Progenitor cell of endocrine pancreas (in vitro differentiated cells): Measurements from ENCODE around the gene INPP4A. TPM values are rescaled to one million over a fixed set of nuclear protein-coding genes. Genes with fewer than 3 reads are reported as not detected.

Source experiments
- DNase-seq: peaks from one replicate; pipeline ENCODE4 v3.0.0; 2021; ENCODE audit warnings: low spot score; ENCODE audit not compliant: unreplicated experiment
- H3K27ac Mint-ChIP-seq: 2 replicates; pipeline ENCODE4 v1.8.0; 2021; ENCODE audit warnings: mild to moderate bottlenecking, moderate library complexity, mixed read lengths
- H3K27me3 Mint-ChIP-seq: 2 replicates; pipeline ENCODE4 v1.8.0; 2021; ENCODE audit warnings: mixed read lengths
- H3K36me3 Mint-ChIP-seq: 2 replicates; pipeline ENCODE4 v1.8.0; 2022; ENCODE audit warnings: mixed read lengths; ENCODE audit not compliant: insufficient read depth
- H3K4me1 Mint-ChIP-seq: 2 replicates; pipeline ENCODE4 v1.8.0; 2021; ENCODE audit warnings: low read depth, mixed read lengths
- H3K4me3 Mint-ChIP-seq: 2 replicates; pipeline ENCODE4 v1.8.0; 2021; ENCODE audit warnings: low read depth, mild to moderate bottlenecking, moderate library complexity, mixed read lengths
- H3K9me3 Mint-ChIP-seq: 2 replicates; pipeline ENCODE4 v1.8.0; 2021; ENCODE audit warnings: low read depth, mixed read lengths
- total RNA-seq: library from RNA; stranded (reverse); gene quantifications from 2 replicates; pipeline ENCODE4 v1.2.1, GENCODE V29; 2021
- TF ChIP-seq, protein P1 (sequence below): fragments of 200-600 bp; sonication (generic); IDR thresholded peaks from one replicate; pipeline ENCODE4 v1.5.0; 2021; ENCODE audit warnings: antibody characterized with exemption, mild to moderate bottlenecking; ENCODE audit not compliant: unreplicated experiment

Gene INPP4A
- total RNA-seq, 1 donor from 2014 or later: 33.0 TPM

DNA sequence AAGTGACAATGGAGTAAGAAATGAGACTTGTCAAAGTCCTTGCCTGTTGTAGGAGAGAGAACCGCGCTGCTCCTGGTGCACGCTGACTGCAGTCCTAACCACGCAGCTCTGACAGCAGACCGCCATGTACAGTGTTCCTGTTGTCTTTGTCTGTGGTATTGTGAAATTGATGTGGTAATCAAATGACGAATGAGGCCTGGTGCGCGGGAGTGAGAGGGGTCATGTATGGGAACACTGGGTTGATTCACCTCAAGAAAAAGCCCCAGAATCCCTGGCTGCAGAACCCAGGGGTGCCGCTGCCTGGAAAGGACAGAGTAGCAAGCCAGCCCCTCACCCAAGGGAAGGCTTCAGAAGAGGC lies 64.0 kb downstream of the INPP4A start:
- Mint-ChIP-seq H3K9me3 (no peaks in the 10 kb centered on the region), H3K27me3 (no peaks in the 10 kb centered on the region), H3K36me3 (peaks cover 2% of the 10 kb centered on the region), H3K27ac (no peak overlapping the region), H3K4me3 (no peak overlapping the region), H3K4me1 (peaks cover 9% of the 10 kb centered on the region)
- no peak for DNase-seq
- TF ChIP-seq, protein P1, sequence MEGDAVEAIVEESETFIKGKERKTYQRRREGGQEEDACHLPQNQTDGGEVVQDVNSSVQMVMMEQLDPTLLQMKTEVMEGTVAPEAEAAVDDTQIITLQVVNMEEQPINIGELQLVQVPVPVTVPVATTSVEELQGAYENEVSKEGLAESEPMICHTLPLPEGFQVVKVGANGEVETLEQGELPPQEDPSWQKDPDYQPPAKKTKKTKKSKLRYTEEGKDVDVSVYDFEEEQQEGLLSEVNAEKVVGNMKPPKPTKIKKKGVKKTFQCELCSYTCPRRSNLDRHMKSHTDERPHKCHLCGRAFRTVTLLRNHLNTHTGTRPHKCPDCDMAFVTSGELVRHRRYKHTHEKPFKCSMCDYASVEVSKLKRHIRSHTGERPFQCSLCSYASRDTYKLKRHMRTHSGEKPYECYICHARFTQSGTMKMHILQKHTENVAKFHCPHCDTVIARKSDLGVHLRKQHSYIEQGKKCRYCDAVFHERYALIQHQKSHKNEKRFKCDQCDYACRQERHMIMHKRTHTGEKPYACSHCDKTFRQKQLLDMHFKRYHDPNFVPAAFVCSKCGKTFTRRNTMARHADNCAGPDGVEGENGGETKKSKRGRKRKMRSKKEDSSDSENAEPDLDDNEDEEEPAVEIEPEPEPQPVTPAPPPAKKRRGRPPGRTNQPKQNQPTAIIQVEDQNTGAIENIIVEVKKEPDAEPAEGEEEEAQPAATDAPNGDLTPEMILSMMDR: no peak

DNA sequence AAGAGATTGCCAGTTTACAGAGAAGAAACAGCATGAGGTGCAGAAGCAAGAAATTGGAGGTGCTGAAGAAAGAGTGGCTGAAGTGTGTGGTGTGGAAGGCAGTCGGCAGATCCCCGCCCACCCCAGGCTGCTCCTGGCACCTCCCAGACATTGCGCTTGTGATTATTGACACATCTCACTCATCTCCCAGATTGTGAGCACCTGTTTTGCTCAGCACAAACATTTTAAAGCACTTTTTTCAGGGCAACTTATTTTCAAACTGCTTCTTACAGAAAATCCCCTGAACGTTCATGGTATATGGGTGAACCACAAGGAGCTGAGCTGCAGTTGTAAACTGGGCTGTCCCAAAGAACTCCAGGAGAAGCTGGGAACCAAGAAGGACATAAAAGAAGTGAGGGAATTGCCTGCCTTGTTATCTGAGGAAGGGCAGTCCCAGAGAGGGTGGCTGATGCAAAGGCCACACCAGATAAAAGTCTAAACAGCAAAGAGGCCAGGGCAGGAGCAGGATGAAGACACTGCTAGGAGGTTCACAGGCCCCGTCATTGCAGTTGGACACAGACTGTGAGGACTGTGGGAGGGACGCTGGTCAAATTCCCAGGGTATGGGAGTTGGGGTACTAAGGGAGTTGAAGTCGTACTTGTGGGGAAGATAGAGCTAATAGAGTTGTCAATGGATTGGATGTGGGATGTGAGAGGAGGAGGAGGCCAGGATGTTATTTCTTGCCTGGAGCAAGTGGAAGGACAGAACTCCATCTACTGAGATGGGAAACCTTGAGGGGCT lies 65.1 kb downstream of the INPP4A start:
- Mint-ChIP-seq H3K27ac (no peak overlapping the region), H3K36me3 (peaks cover 2% of the 10 kb centered on the region), H3K4me3 (no peak overlapping the region), H3K9me3 (no peaks in the 10 kb centered on the region), H3K27me3 (no peaks in the 10 kb centered on the region), H3K4me1 (peaks cover 11% of the 10 kb centered on the region)
- TF ChIP-seq, protein P1: no peak
- no peak for DNase-seq

DNA sequence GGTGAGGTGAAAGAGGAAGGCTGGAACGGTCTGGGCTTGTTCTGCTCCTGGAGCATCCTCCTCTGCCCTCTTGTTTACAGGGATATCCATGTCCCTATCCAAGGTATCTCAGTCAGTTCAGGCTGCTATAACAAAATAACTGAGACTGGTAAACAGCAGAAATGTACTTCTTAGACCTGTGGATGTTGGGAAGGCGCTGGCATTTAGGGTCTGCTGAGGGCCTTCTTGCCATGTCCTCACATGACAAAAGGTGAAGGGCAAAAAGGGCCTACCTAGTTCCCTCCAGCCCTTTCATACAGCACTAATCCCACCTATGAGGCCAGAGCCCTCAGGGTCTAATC lies 65.6 kb downstream of the INPP4A start:
- H3K9me3 Mint-ChIP-seq: no peaks in the 10 kb centered on the region
- TF ChIP-seq, protein P1: no peak
- H3K4me3 Mint-ChIP-seq: no peak overlapping the region
- H3K27me3 Mint-ChIP-seq: no peaks in the 10 kb centered on the region
- no peak overlapping the region for H3K27ac Mint-ChIP-seq
- H3K4me1 Mint-ChIP-seq: peaks cover 11% of the 10 kb centered on the region
- H3K36me3 Mint-ChIP-seq: peaks cover 2% of the 10 kb centered on the region
- no peak for DNase-seq

DNA sequence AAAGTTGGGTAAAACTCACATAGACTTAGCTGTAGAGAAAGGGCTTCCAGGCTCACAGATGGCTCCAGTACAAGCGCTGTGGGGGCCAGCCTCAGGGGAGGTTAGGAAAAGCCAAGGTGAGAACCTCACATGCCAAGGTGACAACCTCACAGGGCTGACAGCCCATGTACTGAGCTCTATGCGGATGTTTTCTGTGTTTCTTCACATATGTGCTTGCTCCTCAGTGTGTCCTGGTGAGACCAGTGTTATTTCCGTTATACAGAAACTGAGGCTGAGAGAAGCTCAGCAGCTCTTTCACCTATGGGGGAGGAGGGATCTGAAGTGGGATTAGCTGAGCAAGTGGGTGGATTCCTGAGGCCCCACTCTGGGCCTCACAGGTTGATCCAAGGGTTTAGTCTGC lies 67.3 kb downstream of the INPP4A start:
- Mint-ChIP-seq H3K4me3 (no peak overlapping the region), H3K27ac (no peak overlapping the region), H3K27me3 (no peaks in the 10 kb centered on the region), H3K36me3 (peaks cover 2% of the 10 kb centered on the region), H3K9me3 (no peaks in the 10 kb centered on the region), H3K4me1 (peaks cover 11% of the 10 kb centered on the region)
- DNase-seq: no peak
- TF ChIP-seq, protein P1: no peak

DNA sequence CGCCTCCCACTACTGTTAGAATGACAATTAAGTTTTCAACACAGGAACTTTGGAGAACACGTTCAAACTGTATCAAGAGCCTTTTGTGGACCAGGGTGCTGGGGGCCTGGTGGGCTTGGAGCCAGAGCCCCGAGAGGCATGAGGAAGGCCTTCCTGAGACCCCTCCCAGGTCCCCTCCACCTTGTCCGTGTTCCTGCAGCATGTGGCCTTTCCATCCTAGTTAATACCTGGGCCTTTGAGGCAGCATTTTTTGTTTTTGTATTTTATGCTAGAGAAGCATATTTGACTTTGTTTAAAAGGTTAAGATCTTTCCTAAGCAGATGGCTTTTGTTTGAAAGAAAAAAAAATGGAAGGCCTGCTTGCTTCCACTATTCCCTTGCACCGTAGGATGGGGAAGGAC lies 68.0 kb downstream of the INPP4A start:
- no peaks in the 10 kb centered on the region for H3K36me3 Mint-ChIP-seq
- H3K27ac Mint-ChIP-seq: no peak overlapping the region
- peaks cover 11% of the 10 kb centered on the region for H3K4me1 Mint-ChIP-seq
- TF ChIP-seq, protein P1: no peak
- H3K27me3 Mint-ChIP-seq: no peaks in the 10 kb centered on the region
- H3K4me3 Mint-ChIP-seq: no peak overlapping the region
- no peak for DNase-seq
- no peaks in the 10 kb centered on the region for H3K9me3 Mint-ChIP-seq
